HG03139 (cell line): ENCODE data around the gene ISG20.

ENCODE experiments used
- ATAC-seq: cut with Tn5 transposase; IDR thresholded peaks from one replicate; pipeline ENCODE4 v1.9.1; 2021; ENCODE audit not compliant: unreplicated experiment

Gene ISG20

DNA sequence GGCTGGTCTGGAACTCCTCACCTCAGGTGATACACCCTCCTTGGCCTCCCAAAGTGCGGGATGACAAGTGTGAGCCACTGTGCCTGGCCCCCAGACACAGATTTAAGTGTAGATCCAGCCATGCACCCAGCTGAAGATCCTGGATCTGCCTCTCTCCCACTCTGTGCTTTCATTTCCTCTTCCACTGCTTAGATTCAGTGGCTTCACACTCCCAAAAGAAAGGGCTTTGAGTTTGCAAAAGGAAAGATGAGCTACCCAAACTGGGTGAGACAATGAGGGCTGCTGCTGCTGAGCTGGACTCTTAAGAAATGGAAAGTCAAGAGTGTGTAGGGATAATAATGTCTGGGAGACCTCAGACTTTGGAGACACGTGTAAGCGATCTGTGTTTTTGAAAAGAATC, 45.5 kb downstream of the ISG20 start:
- ATAC-seq, result no peak

DNA sequence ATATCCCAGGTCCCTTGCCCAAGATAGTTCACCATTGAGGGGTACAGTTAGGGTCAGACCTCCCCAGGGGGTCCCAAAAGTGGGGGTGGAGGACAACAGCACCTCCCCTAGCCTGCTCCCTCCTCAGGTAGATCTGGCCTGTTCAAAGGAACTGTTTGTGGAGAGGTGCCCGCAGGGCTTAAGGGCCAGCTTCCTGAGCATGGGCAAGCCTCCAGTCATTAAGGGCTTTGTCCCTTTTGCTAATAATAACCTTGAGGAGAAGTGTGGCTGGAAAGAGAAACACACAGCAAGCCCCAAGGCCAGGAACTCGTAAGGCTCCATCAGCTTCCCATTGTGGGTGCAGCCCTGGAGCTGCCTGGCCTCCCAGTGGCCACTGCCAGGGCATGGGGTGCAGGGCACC, 47.4 kb downstream of the ISG20 start:
- no peak for ATAC-seq

DNA sequence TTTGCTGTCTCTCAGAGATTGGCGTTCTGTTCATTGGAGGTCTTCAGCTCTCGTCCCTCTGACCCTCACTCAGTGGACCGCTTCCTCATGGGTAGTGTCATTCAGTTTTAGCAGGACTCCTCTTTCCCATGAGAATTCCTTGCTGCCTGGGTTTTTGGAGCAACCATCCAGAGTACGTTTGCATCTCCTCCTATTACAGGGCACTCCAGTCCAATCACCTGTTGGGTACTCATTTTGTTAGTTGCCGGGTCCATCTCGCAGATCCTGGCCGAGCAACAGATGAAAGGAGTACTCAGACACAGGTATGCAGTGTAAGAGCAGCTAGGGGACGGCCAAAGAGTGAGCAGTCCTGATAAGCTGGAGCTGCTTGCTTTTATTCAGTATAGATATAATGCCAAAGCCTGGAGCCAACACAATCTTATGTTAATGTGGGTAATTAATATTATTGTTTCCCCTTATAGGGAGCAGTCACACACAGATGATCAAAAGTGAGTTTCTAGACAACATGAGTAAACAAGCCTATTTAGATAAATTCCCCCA, 49.6 kb downstream of the ISG20 start:
- no peak for ATAC-seq

DNA sequence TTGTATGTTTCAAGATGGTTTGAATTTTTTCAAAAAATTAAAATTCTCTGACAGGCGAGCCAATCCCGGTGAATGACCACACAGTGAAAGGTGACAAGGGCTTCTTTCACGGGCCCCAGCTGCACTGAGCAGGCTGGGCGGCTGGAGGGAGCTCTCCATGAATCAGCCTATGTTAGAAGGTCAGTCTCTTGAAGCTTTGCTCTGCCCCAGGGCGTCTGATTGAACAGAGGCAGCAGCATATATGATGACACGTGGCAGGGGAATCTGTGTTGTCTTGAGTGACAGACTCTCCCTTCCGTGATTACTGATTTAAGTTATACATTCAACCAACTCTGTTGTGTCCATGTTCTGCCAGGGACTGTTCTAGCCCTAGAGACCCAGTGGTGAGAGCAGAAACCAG, 51.5 kb downstream of the ISG20 start:
- ATAC-seq, result no peak

DNA sequence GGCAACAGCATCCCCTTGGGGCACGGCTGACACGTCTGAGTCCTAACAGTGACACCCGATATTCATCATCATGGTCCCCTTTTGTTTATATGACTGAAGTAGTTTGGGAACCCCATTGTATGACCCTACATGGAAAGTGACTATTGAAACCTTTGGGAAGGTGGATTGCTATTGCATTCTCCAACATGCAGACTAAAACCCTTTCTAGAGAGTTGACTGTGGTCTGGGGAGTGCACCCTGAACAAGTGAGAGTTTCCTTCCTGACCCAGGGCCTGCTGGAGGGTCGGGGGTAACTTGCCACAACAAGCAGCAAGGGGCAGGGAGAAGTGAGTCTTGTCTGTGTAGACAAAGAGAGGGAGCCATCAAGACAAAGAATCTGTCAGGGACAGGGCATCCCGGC, 54.4 kb downstream of the ISG20 start:
- ATAC-seq, result no peak

DNA sequence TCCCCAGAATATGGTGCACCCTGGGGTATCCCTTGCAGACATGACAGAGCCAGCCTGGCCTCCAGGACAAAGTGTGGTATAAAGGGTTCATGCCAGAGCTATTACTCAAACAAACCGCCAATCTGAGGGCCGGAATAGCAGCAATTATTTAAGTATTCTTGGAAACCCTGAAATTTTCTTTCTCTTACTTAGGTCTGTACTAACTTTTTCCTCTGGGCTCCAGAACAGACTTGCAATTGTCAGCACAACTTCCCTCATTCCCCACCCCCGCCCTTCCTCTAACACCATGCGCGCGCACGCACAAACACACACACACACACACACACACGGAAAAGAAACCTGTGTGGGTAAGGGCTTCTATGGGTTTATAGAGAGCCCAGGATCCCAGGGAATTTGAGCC, 56.3 kb downstream of the ISG20 start:
- ATAC-seq, result no peak

DNA sequence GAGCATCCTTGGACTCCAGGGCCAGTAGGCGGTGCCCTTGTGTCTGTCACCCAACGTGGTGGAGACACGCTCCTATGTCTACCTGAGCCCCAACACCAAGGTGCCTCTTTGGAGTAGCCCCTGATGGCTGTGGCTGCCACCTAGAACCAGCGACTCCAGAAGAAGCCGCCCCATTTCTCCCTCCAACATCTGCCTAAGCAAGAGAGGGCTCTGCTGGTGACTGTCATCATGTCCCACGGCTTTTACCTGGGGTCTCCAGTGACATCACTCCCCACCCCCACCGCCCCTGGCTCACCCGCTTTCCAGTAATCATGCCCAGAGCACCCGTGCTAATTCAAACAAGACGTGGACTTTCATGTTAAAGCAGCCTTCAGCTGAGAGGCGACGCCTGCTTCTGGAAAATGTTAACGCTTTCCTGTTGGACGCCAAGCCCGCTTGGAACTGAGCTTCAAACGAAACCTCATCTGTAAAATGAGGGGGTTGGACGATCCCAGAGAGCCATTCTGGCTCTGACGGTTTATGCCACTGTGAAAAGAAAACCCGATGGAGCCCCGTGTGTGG, 57.0 kb downstream of the ISG20 start:
- no peak for ATAC-seq

DNA sequence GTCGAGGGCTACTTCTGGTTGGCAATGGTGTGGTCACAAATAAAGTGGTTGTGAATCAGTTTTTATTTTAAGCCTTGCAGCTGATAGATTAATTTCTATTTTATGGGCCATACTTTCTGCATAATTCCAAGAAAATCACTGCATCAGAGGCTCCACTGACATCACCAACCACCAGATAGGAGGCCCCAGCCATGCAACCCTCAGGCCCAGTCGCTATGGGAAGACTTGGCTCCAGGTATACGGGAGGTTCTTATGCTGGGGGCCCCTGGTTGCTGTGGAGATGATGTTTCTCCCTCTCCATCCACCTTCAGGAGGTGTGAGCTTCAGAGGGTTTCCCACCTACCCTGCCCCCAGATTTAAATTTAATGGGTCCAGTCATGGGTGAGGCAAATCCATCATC, 57.4 kb downstream of the ISG20 start:
- ATAC-seq, result no peak

DNA sequence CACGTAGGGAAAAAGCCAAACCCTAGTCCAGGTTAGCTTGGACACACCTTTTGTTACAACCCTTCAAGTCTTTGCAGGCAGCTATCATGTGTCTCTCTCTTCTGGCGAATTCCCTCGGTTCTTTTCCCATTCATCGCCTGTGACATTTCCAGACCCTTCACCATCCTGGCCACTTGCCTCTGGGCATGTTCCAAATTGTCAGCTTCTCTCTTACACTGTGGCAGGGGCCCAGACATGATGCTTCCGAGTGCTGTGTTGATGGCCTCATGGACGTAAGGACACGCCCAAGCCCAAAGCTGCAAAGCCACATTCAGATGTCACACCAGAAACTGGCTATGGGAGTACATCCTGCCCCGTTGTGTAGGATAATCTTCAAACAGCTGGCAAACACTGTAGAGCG, 58.5 kb downstream of the ISG20 start:
- no peak for ATAC-seq

DNA sequence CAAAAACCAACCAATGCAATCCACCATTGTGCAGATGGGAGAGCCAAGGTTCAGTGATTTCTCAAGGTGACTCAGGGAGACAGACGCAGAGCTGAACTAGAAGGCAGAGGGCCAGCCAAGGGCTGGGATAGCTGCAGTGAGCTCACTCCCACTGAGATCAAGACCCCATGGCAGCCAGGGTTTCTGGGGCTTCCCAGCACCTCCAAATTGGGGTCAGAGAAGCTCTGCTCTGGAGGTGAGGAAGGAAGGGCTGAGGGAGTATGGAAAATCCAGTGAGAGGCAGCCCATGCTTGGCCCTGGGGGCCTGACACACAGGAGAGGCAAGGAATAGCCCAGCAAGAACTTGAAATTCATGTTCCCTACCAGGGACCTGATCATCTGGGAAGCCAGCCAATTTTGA, 61.0 kb downstream of the ISG20 start:
- no peak for ATAC-seq

DNA sequence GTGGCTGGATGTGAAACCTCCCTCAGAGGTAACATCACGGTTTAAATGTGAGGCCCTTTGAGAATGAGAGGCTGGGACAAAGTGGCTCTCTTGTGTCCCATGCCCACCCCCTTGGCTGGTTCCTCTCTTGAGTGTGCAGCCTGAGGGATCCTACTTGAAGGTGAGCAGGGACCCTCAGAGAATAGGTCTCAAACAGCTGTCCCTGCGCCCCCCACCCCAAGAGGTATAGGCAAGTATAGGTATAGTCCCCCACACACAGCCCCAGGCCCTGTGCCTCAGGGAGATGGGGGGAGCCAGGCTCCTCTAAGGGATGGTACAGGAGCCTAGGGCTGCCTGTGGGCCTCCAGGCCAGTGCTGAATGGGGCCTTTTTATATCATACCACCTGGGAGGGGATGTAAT, 61.9 kb downstream of the ISG20 start:
- no peak for ATAC-seq

DNA sequence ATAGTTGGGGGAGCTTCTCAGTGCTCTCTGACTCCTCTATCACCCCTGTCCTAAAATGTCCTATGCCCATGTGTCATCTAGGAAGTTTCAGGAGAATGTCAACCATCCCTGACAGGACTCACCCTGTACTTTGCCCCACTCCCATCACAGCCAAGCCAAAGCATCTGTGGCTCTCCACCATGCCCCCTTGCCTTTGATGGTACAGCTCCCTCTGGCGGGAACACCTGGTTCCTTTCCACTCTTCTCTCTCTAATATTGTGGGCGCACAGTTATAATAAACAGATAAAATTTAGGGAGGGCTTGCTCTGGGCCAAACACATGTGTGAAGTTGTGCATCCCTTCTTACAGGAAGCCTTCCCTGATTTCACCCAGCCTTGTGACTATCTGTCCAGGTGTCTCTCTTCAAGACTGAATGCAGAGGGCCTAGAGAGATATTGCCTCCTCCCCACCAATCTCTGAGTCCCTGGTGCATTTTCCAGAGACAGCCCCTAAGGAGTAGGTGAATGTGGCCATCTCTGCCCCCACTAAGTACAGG, 62.8 kb downstream of the ISG20 start:
- ATAC-seq, result no peak

DNA sequence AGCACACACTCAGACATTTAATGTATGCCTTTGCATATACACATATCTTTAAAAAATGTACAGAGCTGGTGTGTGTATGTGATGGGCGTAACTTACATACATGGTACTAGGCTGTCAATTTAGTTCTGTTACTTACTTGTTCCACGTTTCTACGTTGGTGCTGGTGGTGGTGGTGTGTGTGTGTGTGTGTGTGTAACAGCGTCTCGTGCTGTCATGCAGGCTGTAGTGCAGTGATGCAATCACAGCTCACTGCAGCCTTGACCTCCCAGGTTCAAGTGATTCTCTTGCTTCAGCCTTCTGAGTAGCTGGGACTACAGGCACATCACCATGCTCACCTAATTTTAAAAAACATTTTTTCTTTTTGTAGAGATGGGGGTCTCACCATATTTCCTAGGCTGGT, 64.2 kb downstream of the ISG20 start:
- no peak for ATAC-seq

DNA sequence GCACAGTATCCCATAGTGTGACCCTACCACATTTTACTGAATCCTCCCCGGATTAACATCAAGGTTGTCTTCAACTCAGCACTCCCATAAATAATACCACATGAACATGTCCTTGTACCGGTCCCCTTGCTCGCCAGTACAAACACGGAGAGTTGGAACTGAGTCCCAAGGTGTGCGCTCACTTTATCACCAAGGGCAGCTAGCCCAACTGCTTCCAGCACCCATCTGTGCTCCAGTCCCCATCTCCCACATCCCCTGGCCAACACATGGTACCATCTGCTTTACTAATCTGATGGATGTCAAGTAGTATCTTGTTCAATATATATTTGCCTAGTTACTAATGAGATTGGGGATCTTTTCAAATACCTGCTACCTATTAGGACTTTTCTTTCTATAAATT, 64.7 kb downstream of the ISG20 start:
- no peak for ATAC-seq

DNA sequence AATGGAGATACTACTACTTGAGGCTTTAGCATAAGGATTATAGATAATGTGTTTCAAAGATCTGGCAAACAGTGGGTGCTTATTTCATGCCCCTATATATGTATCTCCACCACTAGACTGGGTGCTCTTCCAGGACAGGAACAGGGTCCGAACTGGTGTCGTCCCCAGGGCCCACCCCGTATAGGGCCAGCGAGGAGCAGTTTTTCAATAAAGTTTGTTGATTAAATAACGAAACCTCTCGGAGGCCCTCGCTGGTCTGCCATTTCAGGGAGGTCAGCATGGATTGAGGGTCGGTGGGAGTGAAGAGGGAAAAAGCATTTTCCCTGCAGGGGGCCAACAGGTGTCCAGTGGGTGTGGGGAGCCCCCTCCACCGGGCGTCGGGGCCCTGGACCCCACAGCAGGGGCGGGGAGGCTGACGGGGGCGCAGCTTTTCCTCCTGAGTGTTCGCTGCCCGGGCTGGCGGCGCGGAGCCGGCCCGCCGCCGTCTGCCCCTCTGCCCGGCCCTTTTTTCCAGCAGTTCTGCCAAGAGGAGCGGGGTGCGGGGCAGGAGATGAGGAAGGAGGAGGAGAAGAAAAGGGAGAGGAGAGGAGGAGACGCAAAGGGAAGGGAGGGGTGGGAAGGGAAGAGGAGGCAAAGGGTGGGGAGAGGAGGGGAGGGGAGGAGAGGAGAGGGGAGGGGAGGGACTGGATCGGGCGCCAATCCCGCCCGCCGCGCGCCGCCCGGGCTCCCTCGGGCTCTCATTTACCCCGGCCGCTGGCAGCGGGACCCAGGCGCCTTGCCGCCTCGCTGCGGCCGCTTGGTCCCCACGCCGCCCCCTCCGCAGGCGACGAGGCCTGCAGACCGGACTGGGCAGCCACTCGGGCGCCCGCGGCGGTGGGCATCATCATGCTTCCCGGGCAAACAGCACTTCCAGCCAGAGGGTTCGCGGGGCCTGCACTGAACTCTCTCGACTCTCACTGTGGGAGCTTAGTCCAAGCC, 66.3 kb downstream of the ISG20 start:
- ATAC-seq, result no peak

DNA sequence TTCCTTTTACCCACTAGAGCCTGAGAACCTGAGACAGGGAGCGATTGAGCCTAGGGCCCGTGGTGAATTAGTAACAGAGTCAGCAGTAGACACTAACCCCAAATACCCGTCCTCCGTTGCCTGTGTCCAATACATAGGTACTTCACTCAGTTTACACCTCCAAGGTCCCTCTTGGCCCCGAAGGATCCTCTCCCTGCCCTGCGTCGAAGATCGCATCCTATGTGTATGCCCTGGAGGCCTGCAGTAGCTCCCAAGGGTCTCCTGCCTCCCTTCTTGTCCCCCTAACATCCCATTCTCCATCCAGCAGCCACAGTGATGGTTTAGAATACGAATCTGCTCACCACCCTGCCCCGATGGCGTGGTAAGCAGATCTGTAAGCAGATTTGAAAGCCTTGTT, 67.0 kb downstream of the ISG20 start:
- no peak for ATAC-seq
